Lower lobe of right lung (tissue), 2 donors: Measurements from ENCODE around the gene TPI1. TPM values are rescaled to one million over a fixed set of nuclear protein-coding genes. Genes with fewer than 3 reads are reported as not detected.

Experiments
- ATAC-seq, 2 donors: fragments of 200-7000 bp; cut with Tn5 transposase; one replicate each; pipeline ENCODE4 v1.9.1; 2020 to 2022; ENCODE audit warnings: mild to moderate bottlenecking in 2 of 2, moderate library complexity in 2 of 2
- DNase-seq: peaks from one replicate; pipeline ENCODE4 v3.0.0-alpha.2; 2020
- H3K27ac ChIP-seq: fragments of 200-600 bp; one replicate; pipeline ENCODE4 v1.8.0; 2022
- H3K27me3 ChIP-seq: fragments of 200-600 bp; one replicate; pipeline ENCODE4 v1.8.0; 2022; ENCODE audit warnings: low read depth
- H3K36me3 ChIP-seq: fragments of 200-600 bp; one replicate; pipeline ENCODE4 v1.8.0; 2022; ENCODE audit warnings: mild to moderate bottlenecking
- H3K4me1 ChIP-seq: fragments of 200-600 bp; one replicate; pipeline ENCODE4 v1.8.0; 2022
- H3K4me3 ChIP-seq: fragments of 200-600 bp; one replicate; pipeline ENCODE4 v1.8.0; 2022; ENCODE audit warnings: mild to moderate bottlenecking
- H3K9me3 ChIP-seq: fragments of 200-600 bp; one replicate; pipeline ENCODE4 v1.8.0; 2022
- intact Hi-C: fragments of 100-400 bp; cut with DNase I; formaldehyde crosslinking; loops from one replicate; pipeline ENCODE4 v1.11.0; 2022
- total RNA-seq: library from RNA; stranded (reverse); fragmentation: NEBNext Ultra II Directional; extraction: Animal tissue kit (Norgen Biotek cat#: 25700); gene quantifications from one replicate; pipeline ENCODE4 v1.2.1, GENCODE V29; 2021
- TF ChIP-seq, protein P1 (sequence below): fragments of 200-600 bp; IDR thresholded peaks from one replicate; pipeline ENCODE4 v1.8.0; 2022; ENCODE audit warnings: antibody characterized with exemption, mild to moderate bottlenecking
- donor health status: DM: no; HTN: yes; CAD: no; lungs with severe emphysema.

The TPI1 gene
- total RNA-seq, 1 donor from 2014 or later: 278 TPM

GRCh38 chr12:6830999-6831398 lies 36.3 kb upstream of the TPI1 start:
- TF ChIP-seq, protein P1, sequence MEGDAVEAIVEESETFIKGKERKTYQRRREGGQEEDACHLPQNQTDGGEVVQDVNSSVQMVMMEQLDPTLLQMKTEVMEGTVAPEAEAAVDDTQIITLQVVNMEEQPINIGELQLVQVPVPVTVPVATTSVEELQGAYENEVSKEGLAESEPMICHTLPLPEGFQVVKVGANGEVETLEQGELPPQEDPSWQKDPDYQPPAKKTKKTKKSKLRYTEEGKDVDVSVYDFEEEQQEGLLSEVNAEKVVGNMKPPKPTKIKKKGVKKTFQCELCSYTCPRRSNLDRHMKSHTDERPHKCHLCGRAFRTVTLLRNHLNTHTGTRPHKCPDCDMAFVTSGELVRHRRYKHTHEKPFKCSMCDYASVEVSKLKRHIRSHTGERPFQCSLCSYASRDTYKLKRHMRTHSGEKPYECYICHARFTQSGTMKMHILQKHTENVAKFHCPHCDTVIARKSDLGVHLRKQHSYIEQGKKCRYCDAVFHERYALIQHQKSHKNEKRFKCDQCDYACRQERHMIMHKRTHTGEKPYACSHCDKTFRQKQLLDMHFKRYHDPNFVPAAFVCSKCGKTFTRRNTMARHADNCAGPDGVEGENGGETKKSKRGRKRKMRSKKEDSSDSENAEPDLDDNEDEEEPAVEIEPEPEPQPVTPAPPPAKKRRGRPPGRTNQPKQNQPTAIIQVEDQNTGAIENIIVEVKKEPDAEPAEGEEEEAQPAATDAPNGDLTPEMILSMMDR: no peak
- Histone ChIP-seq H3K9me3 (no peaks in the 10 kb centered on the region), H3K4me1 (peaks cover 16% of the 10 kb centered on the region), H3K4me3 (no peak overlapping the region), H3K27ac (no peak overlapping the region), H3K36me3 (peaks cover 8% of the 10 kb centered on the region), H3K27me3 (peaks cover 24% of the 10 kb centered on the region)
- DNase-seq: no peak
- intact Hi-C loops: no loop called here
- no peak for ATAC-seq

DNA sequence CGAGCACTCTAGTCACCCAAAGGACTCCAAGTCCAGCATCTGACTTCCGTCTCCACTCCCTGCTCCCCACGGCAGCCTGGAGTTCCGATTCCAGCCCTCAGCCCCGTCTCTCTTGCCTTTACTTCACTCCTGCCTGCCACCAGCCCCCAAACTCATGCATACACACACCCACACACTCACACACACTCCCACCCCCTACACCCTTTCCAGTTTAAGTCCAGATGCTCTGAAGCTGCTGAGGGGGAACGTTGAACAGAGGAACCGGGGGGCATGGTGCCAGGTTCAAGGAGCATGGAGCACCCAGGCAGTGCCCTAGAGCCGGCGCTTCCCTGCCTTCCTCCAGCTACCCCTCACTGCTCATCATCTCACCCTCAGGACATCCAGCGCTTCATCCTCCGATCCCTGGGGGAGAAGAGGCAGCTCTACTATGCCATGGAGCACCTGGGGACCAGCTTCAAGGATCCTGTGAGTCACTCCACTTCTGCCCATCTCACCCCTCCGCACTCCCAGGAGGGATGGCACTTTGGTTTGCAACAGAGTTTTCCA lies 35.8 kb upstream of the TPI1 start:
- no peaks in the 10 kb centered on the region for H3K9me3 ChIP-seq
- DNase-seq (no peak), ATAC-seq (no peak)
- H3K4me1 ChIP-seq: peaks cover 16% of the 10 kb centered on the region
- no peak overlapping the region for H3K27ac ChIP-seq
- H3K4me3 ChIP-seq: no peak overlapping the region
- H3K27me3 ChIP-seq: peaks cover 23% of the 10 kb centered on the region
- peaks cover 8% of the 10 kb centered on the region for H3K36me3 ChIP-seq
- TF ChIP-seq, protein P1: no peak
- intact Hi-C loops: no loop called here

GRCh38 chr12:6832125-6832524 lies 35.2 kb upstream of the TPI1 start:
- DNase-seq: no peak
- ATAC-seq: no peak
- TF ChIP-seq, protein P1: no peak
- intact Hi-C loops: no loop called here
- Histone ChIP-seq H3K36me3 (peaks cover 8% of the 10 kb centered on the region), H3K9me3 (no peaks in the 10 kb centered on the region), H3K27ac (no peak overlapping the region), H3K4me1 (peaks cover 14% of the 10 kb centered on the region), H3K27me3 (peaks cover 17% of the 10 kb centered on the region), H3K4me3 (no peak overlapping the region)

DNA sequence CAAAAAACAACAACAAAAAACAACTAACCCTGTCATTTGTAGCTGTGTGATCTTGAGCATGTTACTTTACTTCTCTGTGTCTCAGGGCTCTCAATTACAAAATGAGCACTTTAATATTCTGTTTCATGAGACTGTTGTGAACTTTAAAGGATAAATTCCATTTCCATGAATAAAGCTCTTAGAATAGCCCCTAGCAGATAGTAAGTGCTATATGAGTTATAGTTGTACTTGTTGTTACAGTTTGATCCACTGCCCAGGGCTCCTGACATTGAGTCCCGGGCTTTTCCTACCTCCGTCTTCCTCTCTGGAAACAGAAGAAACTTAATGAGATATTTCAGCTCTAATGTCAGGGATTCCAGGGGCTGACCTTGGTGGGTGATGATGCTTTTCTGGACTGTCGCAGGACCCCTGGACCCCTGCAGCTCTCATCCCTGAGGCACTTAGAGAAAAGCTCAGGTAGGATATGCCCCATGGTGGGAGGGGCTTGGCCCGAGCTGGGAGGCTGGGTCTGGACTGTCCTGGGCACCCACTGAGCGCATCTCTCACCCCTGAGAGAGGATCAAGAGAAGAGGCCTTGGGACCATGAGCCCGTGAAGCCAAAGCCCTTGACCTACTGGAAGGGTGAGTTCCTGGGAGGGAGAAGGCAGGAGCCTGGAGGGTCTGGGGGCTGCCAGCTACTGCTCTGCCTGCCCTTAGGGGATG lies 34.0 kb upstream of the TPI1 start:
- intact Hi-C loops: no loop called here
- no peak overlapping the region for H3K27ac ChIP-seq
- peaks cover 9% of the 10 kb centered on the region for H3K4me1 ChIP-seq
- peaks cover 14% of the 10 kb centered on the region for H3K27me3 ChIP-seq
- ATAC-seq (no peak), DNase-seq (no peak)
- no peaks in the 10 kb centered on the region for H3K9me3 ChIP-seq
- TF ChIP-seq, protein P1: no peak
- no peak overlapping the region for H3K4me3 ChIP-seq
- H3K36me3 ChIP-seq: peaks cover 12% of the 10 kb centered on the region

- H3K27ac ChIP-seq: no peak overlapping the region
- peaks cover 13% of the 10 kb centered on the region for H3K36me3 ChIP-seq
- ATAC-seq (no peak), DNase-seq (no peak)
- intact Hi-C loops: no loop called here
- H3K4me1 ChIP-seq: peaks cover 3% of the 10 kb centered on the region
- TF ChIP-seq, protein P1: no peak
- no peaks in the 10 kb centered on the region for H3K9me3 ChIP-seq
- H3K4me3 ChIP-seq: no peak overlapping the region
- H3K27me3 ChIP-seq: peaks cover 11% of the 10 kb centered on the region
Observed at GRCh38 chr12:6834254-6834653, 33.1 kb upstream of the TPI1 start.
